Right atrium auricular region (tissue), 2 donors: ENCODE results near the gene AAGAB. TPM values are rescaled to one million over a fixed set of nuclear protein-coding genes. Genes with fewer than 3 reads are reported as not detected.

Experiments
- DNase-seq: peaks from one replicate; pipeline ENCODE4 v3.0.0-alpha.2; 2019; ENCODE audit warnings: low spot score
- H3K27ac ChIP-seq, 2 donors: fragments of 200-600 bp; sonication (generic); 1 replicate in 1 of 2; 2 replicates in 1 of 2; pipeline ENCODE4 v1.5.1; 2016 to 2019
- H3K27me3 ChIP-seq, 2 donors: fragments of 200-600 bp; sonication (generic); one replicate each; pipeline versions ENCODE4 v1.5.1 to v1.6.0; 2017 to 2019
- H3K36me3 ChIP-seq: fragments of 200-600 bp; sonication (generic); one replicate; pipeline ENCODE4 v1.5.1; 2016
- H3K4me1 ChIP-seq, 2 donors: fragments of 200-600 bp; sonication (generic); one replicate each; pipeline versions ENCODE4 v1.5.1 to v1.6.0; 2017 to 2019
- H3K4me3 ChIP-seq, 2 donors: fragments of 200-600 bp; sonication (generic); 1 replicate in 1 of 2; 2 replicates in 1 of 2; pipeline ENCODE4 v1.5.1; 2017 to 2019; ENCODE audit warnings: mild to moderate bottlenecking in 1 of 2, moderate library complexity in 1 of 2
- H3K9me3 ChIP-seq, 2 donors: fragments of 200-600 bp; sonication (generic); one replicate each; pipeline ENCODE4 v1.5.1; 2019
- total RNA-seq, 2 donors: library from RNA; depleted of rRNA; stranded (reverse); fragments of >200 nt; gene quantifications; one replicate each; pipeline ENCODE4 v1.1.0, GENCODE V29; 2016
- TF ChIP-seq, protein P1 (sequence below), 2 donors: fragments of 200-600 bp; sonication (generic); IDR thresholded peaks; one replicate each; pipeline ENCODE4 v1.5.1; 2019; ENCODE audit warnings: antibody characterized with exemption in 2 of 2

Gene AAGAB
- total RNA-seq, 2 donors from 2014 or later, result 12.6 to 20.4 TPM

DNA sequence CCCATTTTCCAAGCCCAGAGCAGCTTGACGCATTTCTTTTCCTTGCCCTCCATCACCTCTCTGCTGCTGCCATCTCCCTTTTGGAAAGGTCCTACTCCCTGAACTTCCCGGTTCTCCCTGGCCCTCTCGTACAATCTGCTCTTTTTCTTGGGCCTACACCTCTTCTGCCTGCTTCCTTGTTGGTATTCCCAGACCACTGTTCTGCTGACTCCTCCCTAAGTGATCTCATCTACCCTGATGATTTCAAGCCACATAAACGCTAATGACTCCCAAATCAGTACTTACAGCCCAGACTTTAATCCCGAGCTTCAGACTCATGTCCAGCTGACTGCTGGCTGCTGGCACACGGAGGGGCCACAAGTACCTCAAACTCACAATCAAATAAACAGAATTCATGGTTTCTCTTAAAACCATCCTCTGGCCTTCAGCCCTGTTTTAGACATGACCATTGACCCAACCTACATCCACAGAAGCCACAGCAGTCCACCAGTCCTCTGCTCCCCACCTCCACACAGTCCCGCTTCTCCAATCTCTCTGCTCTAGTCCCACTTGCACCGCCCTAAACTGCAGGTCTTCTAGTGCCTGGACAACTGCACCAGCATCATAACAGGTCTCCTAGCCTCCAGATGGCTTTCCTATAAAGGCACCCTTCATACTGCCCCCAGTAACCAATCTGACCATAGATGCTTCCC lies 57.6 kb downstream of the AAGAB start:
- peak overlapping the region; percentile 87 to 91 for H3K27ac ChIP-seq
- H3K4me3 ChIP-seq, result no peak overlapping the region
- TF ChIP-seq, protein P1, sequence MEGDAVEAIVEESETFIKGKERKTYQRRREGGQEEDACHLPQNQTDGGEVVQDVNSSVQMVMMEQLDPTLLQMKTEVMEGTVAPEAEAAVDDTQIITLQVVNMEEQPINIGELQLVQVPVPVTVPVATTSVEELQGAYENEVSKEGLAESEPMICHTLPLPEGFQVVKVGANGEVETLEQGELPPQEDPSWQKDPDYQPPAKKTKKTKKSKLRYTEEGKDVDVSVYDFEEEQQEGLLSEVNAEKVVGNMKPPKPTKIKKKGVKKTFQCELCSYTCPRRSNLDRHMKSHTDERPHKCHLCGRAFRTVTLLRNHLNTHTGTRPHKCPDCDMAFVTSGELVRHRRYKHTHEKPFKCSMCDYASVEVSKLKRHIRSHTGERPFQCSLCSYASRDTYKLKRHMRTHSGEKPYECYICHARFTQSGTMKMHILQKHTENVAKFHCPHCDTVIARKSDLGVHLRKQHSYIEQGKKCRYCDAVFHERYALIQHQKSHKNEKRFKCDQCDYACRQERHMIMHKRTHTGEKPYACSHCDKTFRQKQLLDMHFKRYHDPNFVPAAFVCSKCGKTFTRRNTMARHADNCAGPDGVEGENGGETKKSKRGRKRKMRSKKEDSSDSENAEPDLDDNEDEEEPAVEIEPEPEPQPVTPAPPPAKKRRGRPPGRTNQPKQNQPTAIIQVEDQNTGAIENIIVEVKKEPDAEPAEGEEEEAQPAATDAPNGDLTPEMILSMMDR (IDR thresholded peaks at IDR 0.05), result no peak
- no peaks in the 10 kb centered on the region for H3K27me3 ChIP-seq
- H3K9me3 ChIP-seq, result no peaks in the 10 kb centered on the region
- H3K4me1 ChIP-seq, result peaks cover 0 to 54% of the 10 kb centered on the region in 2 donors
- H3K36me3 ChIP-seq, result peaks cover 13% of the 10 kb centered on the region
- no peak for DNase-seq

DNA sequence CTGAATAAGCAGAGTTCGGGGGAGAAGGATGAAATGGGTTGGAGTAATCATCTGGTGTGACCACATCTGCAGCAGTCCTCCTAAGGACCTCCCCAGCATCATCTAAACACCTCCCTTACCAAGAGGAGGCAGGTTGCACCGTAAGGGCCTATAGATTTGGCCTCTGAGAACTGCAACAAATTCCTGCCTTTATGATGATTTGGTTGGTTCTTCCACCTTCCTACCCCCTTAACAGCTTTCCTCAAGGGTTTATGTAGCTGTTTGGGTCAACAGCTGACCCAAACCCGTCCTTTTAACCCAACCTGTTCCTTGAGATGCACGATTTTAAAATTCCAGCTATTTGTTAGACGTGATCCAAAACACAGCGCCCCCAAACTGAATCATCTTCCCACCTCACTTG lies 58.2 kb downstream of the AAGAB start:
- H3K27me3 ChIP-seq, result no peaks in the 10 kb centered on the region
- TF ChIP-seq, protein P1 (IDR thresholded peaks at IDR 0.05), result no peak
- H3K9me3 ChIP-seq, result no peaks in the 10 kb centered on the region
- H3K27ac ChIP-seq, result peak overlapping the region; percentile 87 to 91
- H3K4me1 ChIP-seq, result peaks cover 0 to 51% of the 10 kb centered on the region in 2 donors
- H3K36me3 ChIP-seq, result peaks cover 19% of the 10 kb centered on the region
- DNase-seq, result no peak
- H3K4me3 ChIP-seq, result no peak overlapping the region

DNA sequence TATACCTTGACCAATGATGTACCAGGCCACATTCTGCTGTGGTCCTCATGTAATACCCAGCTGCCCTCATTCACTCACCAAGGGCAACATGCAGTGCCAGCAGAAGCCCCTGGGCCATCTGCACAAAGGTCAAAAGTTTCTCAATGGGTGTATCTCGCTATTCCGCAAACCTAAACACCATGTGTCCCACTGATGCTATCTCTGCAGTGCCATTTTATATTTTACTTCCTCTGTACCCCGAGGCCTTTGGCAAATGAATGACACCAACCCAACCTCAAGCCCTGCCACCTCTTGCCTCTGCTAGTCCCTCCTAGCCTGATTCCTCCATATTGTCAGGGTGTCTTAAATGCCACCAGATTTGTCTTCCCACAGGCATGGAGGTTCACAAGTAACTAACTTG lies 59.2 kb downstream of the AAGAB start:
- Histone ChIP-seq H3K27ac (peak overlapping the region; percentile 87 to 91), H3K9me3 (no peaks in the 10 kb centered on the region), H3K27me3 (no peaks in the 10 kb centered on the region), H3K4me3 (no peak overlapping the region), H3K4me1 (peaks cover 0 to 51% of the 10 kb centered on the region in 2 donors), H3K36me3 (peaks cover 28% of the 10 kb centered on the region)
- DNase-seq, result no peak
- TF ChIP-seq, protein P1 (IDR thresholded peaks at IDR 0.05), result no peak

DNA sequence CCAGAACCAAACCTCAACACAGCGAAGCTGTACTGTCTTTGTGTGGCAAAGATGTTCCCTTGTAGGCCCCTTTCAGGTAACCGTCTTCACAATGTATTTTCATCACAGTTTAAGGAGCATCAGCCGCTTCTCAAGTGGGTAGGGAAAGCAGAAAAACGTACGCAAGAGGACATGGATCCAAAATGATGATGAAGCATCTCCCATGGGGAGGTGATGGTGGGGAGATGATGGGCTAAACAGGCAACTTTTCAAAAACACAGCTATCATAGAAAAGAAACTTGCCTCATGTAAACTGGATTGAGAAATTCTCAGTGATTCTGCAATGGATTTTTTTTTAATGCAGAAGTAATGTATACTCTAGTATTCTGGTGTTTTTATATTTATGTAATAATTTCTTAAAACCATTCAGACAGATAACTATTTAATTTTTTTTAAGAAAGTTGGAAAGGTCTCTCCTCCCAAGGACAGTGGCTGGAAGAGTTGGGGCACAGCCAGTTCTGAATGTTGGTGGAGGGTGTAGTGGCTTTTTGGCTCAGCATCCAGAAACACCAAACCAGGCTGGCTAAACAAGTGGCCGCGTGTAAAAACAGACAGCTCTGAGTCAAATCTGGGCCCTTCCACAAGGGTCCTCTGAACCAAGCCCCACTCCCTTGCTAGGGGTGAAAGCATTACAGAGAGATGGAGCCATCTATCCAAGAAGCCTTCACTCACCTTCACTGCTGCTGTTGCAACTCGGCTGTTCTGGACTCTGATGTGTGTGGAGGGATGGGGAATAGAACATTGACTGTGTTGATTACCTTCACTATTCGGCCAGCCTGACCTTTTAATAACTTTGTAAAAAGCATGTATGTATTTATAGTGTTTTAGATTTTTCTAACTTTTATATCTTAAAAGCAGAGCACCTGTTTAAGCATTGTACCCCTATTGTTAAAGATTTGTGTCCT lies 60.0 kb downstream of the AAGAB start:
- Histone ChIP-seq H3K4me3 (no peak overlapping the region), H3K9me3 (no peaks in the 10 kb centered on the region), H3K4me1 (peaks cover 0 to 51% of the 10 kb centered on the region in 2 donors), H3K36me3 (peaks cover 29% of the 10 kb centered on the region), H3K27me3 (no peaks in the 10 kb centered on the region), H3K27ac (peak overlapping the region; percentile 87 to 91)
- TF ChIP-seq, protein P1 (IDR thresholded peaks at IDR 0.05), result no peak
- DNase-seq, result peak; percentile 62

DNA sequence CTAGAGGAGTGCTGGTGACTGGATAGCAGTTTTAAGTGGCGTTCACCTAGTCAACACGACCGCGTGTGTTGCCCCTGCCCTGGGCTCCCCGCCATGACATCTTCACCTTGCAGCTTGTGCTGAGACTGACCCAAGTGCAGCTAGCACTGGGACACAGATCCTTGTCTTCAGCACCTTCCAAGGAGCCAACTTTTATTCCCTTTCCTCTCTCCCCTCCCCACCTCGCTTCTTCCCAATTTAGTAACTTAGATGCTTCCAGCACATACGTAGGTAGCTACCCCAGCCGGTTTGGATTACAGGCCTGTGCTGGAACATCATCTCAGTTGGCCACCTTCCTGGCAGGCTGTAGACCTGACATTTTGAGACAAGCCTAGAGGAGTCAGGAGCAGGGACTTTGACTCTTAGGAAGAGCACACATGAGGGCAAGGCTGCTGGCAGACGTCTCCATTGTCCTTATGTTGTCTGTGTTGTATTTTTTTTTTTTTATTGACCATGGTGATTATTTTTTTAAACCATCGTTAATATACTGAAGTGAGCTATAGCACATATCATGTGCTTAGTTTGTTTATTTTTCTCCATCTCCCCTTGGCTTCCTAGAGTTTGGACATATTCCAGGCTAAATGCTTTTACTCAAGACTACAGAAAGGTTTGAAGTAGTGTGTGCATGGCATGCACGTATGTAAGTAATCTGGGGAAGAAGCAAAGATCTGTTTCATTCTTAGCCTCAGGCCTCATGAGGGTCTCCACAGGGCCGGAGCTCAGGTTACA lies 61.1 kb downstream of the AAGAB start:
- Histone ChIP-seq H3K4me1 (peaks cover 0 to 59% of the 10 kb centered on the region in 2 donors), H3K27ac (peak overlapping the region; percentile 87 to 91), H3K4me3 (no peak overlapping the region), H3K27me3 (no peaks in the 10 kb centered on the region), H3K9me3 (no peaks in the 10 kb centered on the region), H3K36me3 (peaks cover 29% of the 10 kb centered on the region)
- TF ChIP-seq, protein P1 (IDR thresholded peaks at IDR 0.05), result no peak
- DNase-seq, result peak; percentile 61
